Trophoblast cell (in vitro differentiated cells and primary cell): ENCODE measurements around the gene CDK3.

ENCODE experiments used
- DNase-seq, 2 donors: peaks; one replicate each; pipeline ENCODE4 v3.0.0-alpha.2; 2016
- H2AFZ ChIP-seq: 2 replicates; pipeline ENCODE4 v1.6.1; 2013; ENCODE audit warnings: low read length, moderate library complexity, mild to moderate bottlenecking; ENCODE audit not compliant: insufficient read depth, poor library complexity
- H2AK5ac ChIP-seq: 2 replicates; pipeline ENCODE4 v1.6.1; 2013; ENCODE audit warnings: mild to moderate bottlenecking, low read length
- H2BK120ac ChIP-seq: 2 replicates; pipeline ENCODE4 v1.6.1; 2013; ENCODE audit warnings: low read length, mild to moderate bottlenecking, moderate library complexity; ENCODE audit not compliant: insufficient read depth, poor library complexity
- H2BK12ac ChIP-seq: 2 replicates; pipeline ENCODE4 v1.6.1; 2013; ENCODE audit warnings: mild to moderate bottlenecking, low read length, moderate library complexity
- H2BK5ac ChIP-seq: 2 replicates; pipeline ENCODE4 v1.6.1; 2013; ENCODE audit warnings: low read length, low read depth, moderate library complexity, mild to moderate bottlenecking; ENCODE audit not compliant: poor library complexity
- H3K14ac ChIP-seq: 2 replicates; pipeline ENCODE4 v1.6.1; 2013; ENCODE audit warnings: mild to moderate bottlenecking, low read length
- H3K18ac ChIP-seq: 2 replicates; pipeline ENCODE4 v1.6.1; 2013; ENCODE audit warnings: mild to moderate bottlenecking, low read length
- H3K23ac ChIP-seq: 2 replicates; pipeline ENCODE4 v1.6.1; 2013; ENCODE audit warnings: low read length
- H3K27ac ChIP-seq: 2 replicates; pipeline ENCODE4 v1.5.1; 2013; ENCODE audit warnings: low read depth, mild to moderate bottlenecking, inconsistent platforms, low read length, moderate library complexity
- H3K27me3 ChIP-seq: 2 replicates; pipeline ENCODE4 v1.6.1; 2013; ENCODE audit warnings: inconsistent platforms, mild to moderate bottlenecking, low read length, moderate library complexity; ENCODE audit not compliant: insufficient read depth
- H3K36me3 ChIP-seq, 2 experiments: 1 replicate in 1 of 2; 2 replicates in 1 of 2; pipeline ENCODE4 v1.6.1; 2013; ENCODE audit warnings: low read length in 2 of 2, mild to moderate bottlenecking in 2 of 2, moderate library complexity in 1 of 2; ENCODE audit not compliant: insufficient read depth in 2 of 2, control insufficient read depth in 1 of 2
- H3K4ac ChIP-seq: 2 replicates; pipeline ENCODE4 v1.6.1; 2013; ENCODE audit warnings: low read depth, mild to moderate bottlenecking, low read length, moderate library complexity
- H3K4me1 ChIP-seq, 2 experiments: 1 replicate in 1 of 2; 2 replicates in 1 of 2; pipeline ENCODE4 v1.6.1; 2013; ENCODE audit warnings: low read length in 2 of 2, mild to moderate bottlenecking in 2 of 2, moderate library complexity in 1 of 2; ENCODE audit not compliant: insufficient read depth in 2 of 2, control insufficient read depth in 1 of 2
- H3K4me2 ChIP-seq: 2 replicates; pipeline ENCODE4 v1.6.1; 2013; ENCODE audit warnings: inconsistent platforms, mild to moderate bottlenecking, low read length, moderate library complexity
- H3K4me3 ChIP-seq: 2 replicates; pipeline ENCODE4 v1.5.1; 2013; ENCODE audit warnings: mild to moderate bottlenecking, low read depth, low read length, inconsistent platforms
- H3K79me1 ChIP-seq: one replicate; pipeline ENCODE4 v1.6.1; 2013; ENCODE audit warnings: low read length
- H3K79me2 ChIP-seq: 2 replicates; pipeline ENCODE4 v1.6.1; 2013; ENCODE audit warnings: low read length, mild to moderate bottlenecking; ENCODE audit not compliant: control insufficient read depth, insufficient read depth, poor library complexity
- H3K9ac ChIP-seq: 2 replicates; pipeline ENCODE4 v1.6.1; 2013; ENCODE audit warnings: mild to moderate bottlenecking, low read length
- H3K9me3 ChIP-seq: 2 replicates; pipeline ENCODE4 v1.6.1; 2013; ENCODE audit warnings: low read depth, mild to moderate bottlenecking, control low read depth, inconsistent platforms, low read length; ENCODE audit not compliant: insufficient read depth
- H4K12ac ChIP-seq: 2 replicates; pipeline ENCODE4 v1.6.1; 2013; ENCODE audit warnings: low read depth, mild to moderate bottlenecking, low read length, moderate library complexity
- H4K8ac ChIP-seq: 2 replicates; pipeline ENCODE4 v1.6.1; 2013; ENCODE audit warnings: low read depth, mild to moderate bottlenecking, low read length, moderate library complexity
- H4K91ac ChIP-seq: one replicate; pipeline ENCODE4 v1.6.1; 2013; ENCODE audit warnings: low read depth, mild to moderate bottlenecking, low read length, moderate library complexity
- whole genome bisulfite sequencing: extraction: QIAGEN DNeasy Blood & Tissue Kit; methylation state at CpG from one replicate; pipeline ENCODE4 v1.1.7; 2013; ENCODE audit warnings: missing lambda C conversion rate; ENCODE audit not compliant: insufficient read length, insufficient coverage; ENCODE audit errors: extremely low coverage; 5-methylcytosine and 5-hydroxymethylcytosine counted together

CDK3 gene

DNA sequence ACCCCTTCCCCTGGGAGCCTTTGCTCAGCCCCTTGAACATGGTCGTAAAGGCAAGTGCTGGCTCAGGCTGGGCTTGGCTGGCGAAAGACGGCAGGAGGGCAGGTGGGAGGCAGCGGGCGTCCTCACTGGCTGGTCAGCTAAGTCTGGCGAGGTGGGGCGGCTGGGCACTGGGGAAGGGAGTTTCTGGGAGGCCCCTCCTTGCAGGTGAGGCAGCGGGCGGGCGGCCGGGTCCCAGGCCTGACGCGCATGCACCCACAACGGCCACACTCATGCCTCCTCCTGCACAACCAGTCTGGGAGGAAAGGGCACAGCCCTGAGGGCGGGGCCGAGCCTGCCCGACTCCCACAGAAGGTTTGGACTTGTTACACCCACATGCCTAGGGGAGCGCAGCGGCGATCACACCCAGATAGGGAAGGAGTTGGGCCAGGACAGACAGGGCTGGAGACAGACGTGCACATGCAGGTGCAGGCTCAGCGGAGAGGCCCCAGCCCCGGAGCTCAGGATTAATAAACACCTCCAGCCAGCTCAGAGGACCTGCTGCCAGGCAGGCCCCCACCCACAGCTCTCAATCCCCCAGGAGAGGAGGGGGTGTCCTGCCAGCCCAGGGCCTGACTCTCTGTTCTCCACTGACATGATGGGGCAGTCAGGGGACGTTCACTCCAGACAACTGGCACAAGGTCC is 26.6 kb downstream of the CDK3 start, which contains the start of gene EVPL:
Gene EVPL, minus strand, starts transcription at position 148 of the 681 bp plus-strand sequence. Its CDS starts 108 bp downstream, at position 40.
- Histone ChIP-seq H3K14ac (no peak within 1 kb of the TSS), H3K27ac (no peak within 1 kb of the TSS)
- no CpG with 5 or more reads among the region's 24 CpGs for WGBS

DNA sequence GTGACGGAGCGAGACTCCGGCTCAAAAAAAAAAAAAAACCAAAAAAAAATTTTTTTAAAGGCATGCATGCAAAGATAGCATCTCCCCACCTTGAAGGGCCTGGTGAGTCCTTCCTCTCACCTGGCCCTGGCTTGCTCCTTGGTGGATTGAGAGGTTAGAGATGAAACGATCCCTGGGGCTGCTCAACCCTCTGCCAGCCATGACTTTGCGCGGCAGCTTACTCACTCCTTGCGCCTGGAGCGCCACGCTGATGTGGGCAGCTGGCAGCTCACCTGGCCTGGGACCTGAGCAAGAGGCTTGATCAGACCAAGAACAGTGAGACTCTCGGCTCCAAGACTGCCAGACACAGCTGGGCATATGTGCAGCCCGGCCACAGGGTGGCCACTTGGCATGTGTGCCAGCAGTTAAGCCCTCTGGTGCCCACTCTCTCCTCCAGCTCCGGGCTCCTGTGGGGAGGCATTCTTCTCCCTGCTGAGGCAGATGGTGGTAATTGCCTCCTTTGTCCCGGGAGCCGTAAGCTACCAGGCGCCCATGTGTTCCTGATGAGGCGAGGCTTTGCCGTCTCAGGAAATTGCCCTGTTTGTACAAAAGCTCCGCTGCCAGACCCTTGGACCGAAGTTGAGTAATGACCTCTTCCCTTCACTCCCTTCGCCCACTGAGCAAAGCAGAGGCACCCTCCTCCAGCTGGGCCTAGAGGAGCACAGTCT is 31.6 kb downstream of the CDK3 start:
- no peak overlapping the region for H4K8ac ChIP-seq
- no peak overlapping the region for H3K9ac ChIP-seq
- no peak overlapping the region for H3K4me2 ChIP-seq
- no peak overlapping the region for H3K4ac ChIP-seq
- no peak overlapping the region for H2BK120ac ChIP-seq
- no peaks in the 10 kb centered on the region for H3K79me1 ChIP-seq
- no peak overlapping the region for H4K12ac ChIP-seq
- no peaks in the 10 kb centered on the region for H3K36me3 ChIP-seq
- no peak overlapping the region for H3K27ac ChIP-seq
- DNase-seq: peak; percentile 98
- H3K4me1 ChIP-seq: peaks cover 0 to 5% of the 10 kb centered on the region in 2 experiments
- no peak overlapping the region for H3K23ac ChIP-seq
- no peaks in the 10 kb centered on the region for H3K79me2 ChIP-seq
- no peak overlapping the region for H2BK5ac ChIP-seq
- no peak overlapping the region for H2AK5ac ChIP-seq
- H2AFZ ChIP-seq: no peak overlapping the region
- no peak overlapping the region for H3K18ac ChIP-seq
- no peaks in the 10 kb centered on the region for H3K27me3 ChIP-seq
- no peak overlapping the region for H3K4me3 ChIP-seq
- no CpG with 5 or more reads among the region's 20 CpGs for WGBS
- H4K91ac ChIP-seq: no peak overlapping the region
- no peak overlapping the region for H2BK12ac ChIP-seq
- H3K14ac ChIP-seq: no peak overlapping the region
- H3K9me3 ChIP-seq: peaks cover 9% of the 10 kb centered on the region

More for the DNA sequence above, 26.6 kb downstream of the CDK3 start, which contains the start of gene EVPL:
- Histone ChIP-seq H2AK5ac (no peak within 1 kb of the TSS), H3K79me2 (no peaks in the 10 kb centered on the region), H3K18ac (no peak within 1 kb of the TSS), H3K4me2 (no peak within 1 kb of the TSS), H4K8ac (no peak within 1 kb of the TSS), H3K79me1 (no peaks in the 10 kb centered on the region), H2BK5ac (no peak within 1 kb of the TSS), H3K4me3 (no peak within 1 kb of the TSS), H2AFZ (no peak within 1 kb of the TSS), H3K36me3 (no peaks in the 10 kb centered on the region), H2BK12ac (no peak within 1 kb of the TSS), H4K12ac (peak within 1 kb of the TSS; percentile 31), H3K23ac (no peak within 1 kb of the TSS), H3K9ac (no peak within 1 kb of the TSS), H3K27me3 (no peaks in the 10 kb centered on the region), H4K91ac (no peak within 1 kb of the TSS), H2BK120ac (no peak within 1 kb of the TSS), H3K4ac (no peak within 1 kb of the TSS), H3K9me3 (peaks cover 3% of the 10 kb centered on the region), H3K4me1 (peaks cover 0 to 5% of the 10 kb centered on the region in 2 experiments)
- peak in 1 of 2 donors; percentile 43 for DNase-seq

DNA sequence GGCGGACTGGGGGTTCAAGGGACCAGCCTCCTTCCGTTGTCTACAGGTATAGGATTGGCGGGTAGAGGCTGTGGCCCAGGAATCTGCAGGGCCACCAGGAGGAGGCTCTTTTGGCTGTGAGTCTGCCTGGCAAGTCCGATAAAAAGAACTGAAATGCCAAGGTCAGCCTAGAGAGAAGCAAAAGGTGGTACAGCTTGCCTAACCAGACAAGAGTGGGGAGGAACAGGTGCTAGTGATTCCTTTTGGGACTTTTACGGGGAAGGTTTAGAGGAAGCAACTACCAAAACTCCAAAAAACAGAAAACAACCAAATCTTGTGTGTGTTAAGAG is 32.1 kb downstream of the CDK3 start:
- Histone ChIP-seq H2BK12ac (no peak overlapping the region), H2BK5ac (no peak overlapping the region), H4K91ac (no peak overlapping the region), H2BK120ac (no peak overlapping the region), H3K14ac (no peak overlapping the region), H3K4me1 (peaks cover 0 to 3% of the 10 kb centered on the region in 2 experiments), H4K12ac (no peak overlapping the region), H3K23ac (no peak overlapping the region), H3K79me2 (no peaks in the 10 kb centered on the region), H3K18ac (no peak overlapping the region), H3K4me2 (no peak overlapping the region), H4K8ac (no peak overlapping the region), H3K9ac (no peak overlapping the region), H2AK5ac (no peak overlapping the region), H2AFZ (no peak overlapping the region), H3K9me3 (peaks cover 7% of the 10 kb centered on the region), H3K36me3 (no peaks in the 10 kb centered on the region), H3K27me3 (no peaks in the 10 kb centered on the region), H3K4ac (no peak overlapping the region), H3K79me1 (no peaks in the 10 kb centered on the region), H3K4me3 (no peak overlapping the region), H3K27ac (no peak overlapping the region)
- DNase-seq: no peak
- no CpG with 5 or more reads among the region's 5 CpGs for WGBS

- Histone ChIP-seq H4K8ac (no peak overlapping the region), H2AK5ac (no peak overlapping the region), H2BK5ac (no peak overlapping the region), H3K4ac (no peak overlapping the region), H2BK12ac (no peak overlapping the region), H3K9me3 (peaks cover 7% of the 10 kb centered on the region), H3K27ac (no peak overlapping the region), H3K4me3 (no peak overlapping the region), H3K4me2 (no peak overlapping the region), H3K9ac (no peak overlapping the region), H2AFZ (no peak overlapping the region), H4K12ac (no peak overlapping the region), H3K79me1 (no peaks in the 10 kb centered on the region), H3K14ac (no peak overlapping the region), H3K79me2 (no peaks in the 10 kb centered on the region), H3K23ac (no peak overlapping the region), H3K27me3 (no peaks in the 10 kb centered on the region), H3K18ac (no peak overlapping the region), H2BK120ac (no peak overlapping the region), H3K4me1 (peaks cover 0 to 3% of the 10 kb centered on the region in 2 experiments), H3K36me3 (peaks cover 0 to 1% of the 10 kb centered on the region in 2 experiments), H4K91ac (no peak overlapping the region)
- WGBS: no CpG with 5 or more reads among the region's 6 CpGs
- DNase-seq: no peak
Measured at GRCh38 chr17:76033139-76033538, 32.5 kb downstream of the CDK3 start.
